ENCODE measurements around the gene FBXL13. TPM values are rescaled to one million over a fixed set of nuclear protein-coding genes. Genes with fewer than 3 reads are reported as not detected.
"Not testable (repeated sequence)": the region's sequence is repeated elsewhere in the genome, so short reads cannot be mapped to it uniquely, and the experiment has no call there.

The FBXL13 gene
- total RNA-seq, 2 experiments from 2014 or later = 0.32 to 0.83 TPM

DNA sequence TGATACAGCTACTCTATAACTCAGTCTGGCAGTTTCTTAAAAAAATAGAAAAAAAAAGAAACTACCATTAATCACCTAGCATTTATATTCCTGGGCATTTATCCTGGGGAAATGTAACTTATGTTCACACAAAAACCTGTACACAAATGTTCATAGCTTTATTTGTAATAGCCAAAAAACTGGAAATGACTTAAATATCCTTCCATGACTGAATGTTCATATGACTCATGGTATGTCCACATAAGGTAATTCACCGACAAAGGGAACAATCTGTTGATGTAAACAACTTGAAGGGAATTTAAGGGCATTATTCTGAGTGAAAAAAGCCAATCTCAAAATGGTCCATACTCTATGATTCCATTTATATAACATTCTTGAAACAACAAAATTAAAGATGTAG, 280.0 kb downstream of the FBXL13 start:
- H3K4me3 Mint-ChIP-seq; H3K4me1 Mint-ChIP-seq; intact Hi-C loops (cut with DNase I, micrococcal nuclease); H3K27me3 Mint-ChIP-seq; H3K27ac Mint-ChIP-seq; CTCF ChIA-PET; DNase-seq; H3K9me3 Mint-ChIP-seq (ENCODE audit: low read depth); POLR2A ChIA-PET; ATAC-seq: not testable (repeated sequence)
- peaks cover 19% of the 10 kb centered on the region for H3K36me3 Mint-ChIP-seq (ENCODE audit: low read depth)

DNA sequence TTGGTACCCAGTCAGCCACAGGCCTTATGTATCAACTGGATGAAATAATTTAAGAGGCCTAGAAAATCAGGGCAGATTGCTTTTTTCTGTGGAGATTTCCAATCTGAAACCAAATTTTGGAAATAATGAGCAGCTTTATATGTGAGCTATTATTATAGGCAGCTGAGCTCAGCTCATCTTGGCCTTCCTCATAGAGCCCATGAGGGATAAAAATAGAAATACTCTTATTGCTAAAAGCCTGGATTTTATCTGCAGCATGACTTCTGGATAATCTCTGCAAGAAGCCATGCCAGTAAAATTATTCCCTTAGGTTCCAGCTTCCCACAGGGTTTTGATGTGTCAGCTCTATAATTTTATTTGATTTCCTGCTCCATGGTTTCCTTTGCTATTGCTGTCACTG, 282.8 kb downstream of the FBXL13 start:
- H3K4me1 Mint-ChIP-seq; H3K4me3 Mint-ChIP-seq; intact Hi-C loops (cut with DNase I, micrococcal nuclease); H3K9me3 Mint-ChIP-seq (ENCODE audit: low read depth); ATAC-seq; H3K27me3 Mint-ChIP-seq; DNase-seq; CTCF ChIA-PET; POLR2A ChIA-PET; H3K27ac Mint-ChIP-seq: not testable (repeated sequence)
- H3K36me3 Mint-ChIP-seq (ENCODE audit: low read depth) = peaks cover 15% of the 10 kb centered on the region

DNA sequence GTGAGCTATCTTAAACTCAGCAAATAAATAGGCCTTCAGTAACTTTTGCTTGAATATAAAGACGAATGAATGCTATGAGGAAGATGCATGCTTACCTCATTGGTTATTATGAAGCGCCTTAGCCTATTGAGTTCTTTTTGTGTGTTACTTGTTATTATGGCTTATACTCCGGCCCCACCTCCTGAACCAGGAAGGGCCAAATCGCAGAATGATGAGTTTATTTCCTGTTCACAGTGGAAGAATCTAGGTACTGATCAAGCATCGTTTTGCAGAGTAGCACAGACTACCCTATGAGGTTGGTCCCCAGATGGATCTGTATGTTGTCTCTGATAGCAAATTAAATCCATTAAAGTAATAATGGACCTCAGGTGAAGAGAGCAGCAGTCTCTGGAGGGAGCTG, 283.2 kb downstream of the FBXL13 start:
- H3K27me3 Mint-ChIP-seq, H3K27ac Mint-ChIP-seq: not testable (repeated sequence)

DNA sequence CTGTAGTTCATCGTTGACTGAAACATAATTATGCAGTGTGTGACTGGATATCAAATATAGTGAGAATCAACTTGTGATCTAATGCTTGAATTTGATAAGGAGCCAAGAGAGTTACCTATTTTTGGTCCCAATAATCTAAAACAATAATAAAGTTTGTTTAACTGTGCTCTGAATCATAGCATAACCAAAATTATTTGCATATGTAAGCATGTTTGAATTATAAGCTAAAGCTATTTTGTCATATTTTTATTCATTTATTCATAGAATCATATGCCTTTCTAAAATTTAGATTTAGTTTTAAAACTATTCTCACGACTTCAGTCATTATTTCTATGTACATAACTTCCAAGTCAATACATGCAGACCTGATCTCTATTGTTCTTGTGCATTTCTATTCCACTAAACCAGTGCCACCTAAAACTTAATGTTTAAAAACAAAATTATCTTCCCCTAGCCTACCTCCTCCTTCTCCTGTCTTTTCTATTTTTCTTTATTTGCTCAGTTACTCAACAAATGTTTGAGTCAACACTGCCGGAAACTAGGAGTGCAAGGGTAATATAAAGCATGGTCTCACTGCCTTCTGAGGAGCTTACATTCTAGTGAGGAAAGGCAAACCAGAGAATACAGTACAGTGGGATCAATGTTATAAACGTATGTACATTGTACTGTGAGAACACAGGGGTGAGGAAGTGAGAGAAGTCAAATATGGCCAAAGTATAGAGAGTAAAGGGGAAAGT, 284.1 kb downstream of the FBXL13 start:
- H3K27me3 Mint-ChIP-seq; CTCF ChIA-PET; H3K4me1 Mint-ChIP-seq; DNase-seq; H3K9me3 Mint-ChIP-seq (ENCODE audit: low read depth); ATAC-seq; H3K27ac Mint-ChIP-seq; H3K36me3 Mint-ChIP-seq (ENCODE audit: low read depth); POLR2A ChIA-PET; intact Hi-C loops (cut with DNase I, micrococcal nuclease); H3K4me3 Mint-ChIP-seq: not testable (repeated sequence)

More for the DNA sequence above, 283.2 kb downstream of the FBXL13 start:
- intact Hi-C loops (cut with DNase I, micrococcal nuclease); H3K4me1 Mint-ChIP-seq; DNase-seq; CTCF ChIA-PET; ATAC-seq; H3K4me3 Mint-ChIP-seq; H3K9me3 Mint-ChIP-seq (ENCODE audit: low read depth); POLR2A ChIA-PET: not testable (repeated sequence)
- H3K36me3 Mint-ChIP-seq (ENCODE audit: low read depth) = peaks cover 13% of the 10 kb centered on the region

DNA sequence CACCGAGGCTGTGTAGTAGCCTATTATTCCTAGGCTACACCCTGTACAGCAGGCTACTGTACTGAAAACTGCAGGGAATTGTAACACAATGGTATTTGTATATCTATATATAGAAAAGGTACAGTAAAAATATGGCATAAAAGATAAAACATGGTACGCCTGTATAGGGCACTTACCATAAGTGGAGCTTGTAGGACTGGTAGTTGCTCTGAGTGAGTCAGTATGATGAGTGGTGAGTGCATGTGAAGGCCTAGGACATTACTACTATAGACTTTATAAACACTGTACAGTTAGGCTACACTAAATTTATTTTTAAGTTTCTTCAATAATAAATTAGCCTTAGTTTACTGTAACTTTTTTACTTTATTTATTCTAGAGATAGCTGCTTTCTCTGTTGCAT, 285.8 kb downstream of the FBXL13 start:
- POLR2A ChIA-PET; intact Hi-C loops (cut with DNase I, micrococcal nuclease); H3K27me3 Mint-ChIP-seq; H3K27ac Mint-ChIP-seq; ATAC-seq; CTCF ChIA-PET; H3K36me3 Mint-ChIP-seq (ENCODE audit: low read depth); H3K4me1 Mint-ChIP-seq; DNase-seq; H3K9me3 Mint-ChIP-seq (ENCODE audit: low read depth); H3K4me3 Mint-ChIP-seq: not testable (repeated sequence)

DNA sequence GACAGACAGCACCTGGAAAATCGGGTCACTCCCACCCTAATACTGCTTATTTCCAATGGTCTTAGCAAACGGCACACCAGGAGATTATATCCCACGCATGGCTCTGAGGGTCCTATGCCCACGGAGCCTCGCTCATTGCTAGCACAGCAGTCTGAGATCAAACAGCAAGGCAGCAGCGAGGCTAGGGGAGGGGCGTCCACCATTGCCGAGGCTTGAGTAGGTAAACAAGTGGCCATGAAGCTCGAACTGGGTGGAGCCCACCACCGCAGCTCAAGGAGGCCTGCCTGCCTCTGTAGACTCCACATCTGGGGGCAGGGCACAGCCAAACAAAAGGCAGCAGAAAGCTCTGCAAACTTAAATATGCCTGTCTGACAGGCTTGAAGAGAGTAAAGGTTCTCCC, 293.7 kb downstream of the FBXL13 start:
- H3K4me1 Mint-ChIP-seq; CTCF ChIA-PET; H3K4me3 Mint-ChIP-seq; H3K27me3 Mint-ChIP-seq; H3K27ac Mint-ChIP-seq; ATAC-seq; POLR2A ChIA-PET; H3K9me3 Mint-ChIP-seq (ENCODE audit: low read depth); intact Hi-C loops (cut with DNase I, micrococcal nuclease); DNase-seq: not testable (repeated sequence)
- H3K36me3 Mint-ChIP-seq (ENCODE audit: low read depth) = peaks cover 18% of the 10 kb centered on the region

DNA sequence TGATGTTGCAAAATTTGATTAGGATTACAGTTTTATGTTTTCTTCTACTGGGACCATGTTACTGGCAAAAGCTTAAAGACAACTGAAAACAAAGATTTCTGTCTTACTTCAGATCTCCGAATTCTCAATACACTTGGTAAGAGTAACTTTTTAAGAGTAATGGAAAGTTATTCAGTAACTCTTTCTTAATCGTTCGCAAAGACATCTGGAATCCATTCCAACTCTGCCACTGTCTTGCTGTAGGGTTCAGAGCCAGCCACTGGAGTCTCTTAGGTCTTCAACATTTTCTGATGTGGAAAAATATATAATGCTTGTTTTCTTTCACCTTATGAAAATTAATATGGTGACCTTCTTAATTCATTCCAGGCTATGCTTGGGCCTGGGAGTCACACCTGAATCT, 295.9 kb downstream of the FBXL13 start:
- H3K9me3 Mint-ChIP-seq (ENCODE audit: low read depth); H3K4me1 Mint-ChIP-seq; ATAC-seq; DNase-seq; POLR2A ChIA-PET; H3K4me3 Mint-ChIP-seq; CTCF ChIA-PET; intact Hi-C loops (cut with DNase I, micrococcal nuclease); H3K27ac Mint-ChIP-seq; H3K27me3 Mint-ChIP-seq: not testable (repeated sequence)
- H3K36me3 Mint-ChIP-seq (ENCODE audit: low read depth) = peaks cover 18% of the 10 kb centered on the region

DNA sequence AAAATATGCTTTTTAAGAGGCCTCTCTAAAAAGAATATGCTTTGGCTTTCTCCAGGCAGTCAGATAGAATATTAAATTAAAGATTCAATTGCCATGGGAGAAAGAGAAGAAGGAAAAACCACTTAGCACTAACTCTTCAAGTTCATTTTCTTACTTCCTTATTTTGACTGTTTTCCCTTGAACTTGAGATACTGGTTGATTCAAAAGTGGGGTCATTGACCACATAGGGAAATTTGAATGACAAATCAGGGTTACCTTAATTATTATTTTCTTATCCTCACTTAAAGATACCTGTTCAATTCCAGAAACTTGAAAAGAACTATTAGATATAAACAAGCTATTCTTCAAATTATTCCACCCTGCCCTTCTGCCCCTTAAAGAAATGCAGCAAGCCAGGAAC, 298.4 kb downstream of the FBXL13 start:
- DNase-seq; intact Hi-C loops (cut with DNase I, micrococcal nuclease); CTCF ChIA-PET; POLR2A ChIA-PET; H3K9me3 Mint-ChIP-seq (ENCODE audit: low read depth); ATAC-seq; H3K27ac Mint-ChIP-seq; H3K27me3 Mint-ChIP-seq; H3K4me1 Mint-ChIP-seq; H3K4me3 Mint-ChIP-seq: not testable (repeated sequence)
- H3K36me3 Mint-ChIP-seq (ENCODE audit: low read depth) = peaks cover 16% of the 10 kb centered on the region

DNA sequence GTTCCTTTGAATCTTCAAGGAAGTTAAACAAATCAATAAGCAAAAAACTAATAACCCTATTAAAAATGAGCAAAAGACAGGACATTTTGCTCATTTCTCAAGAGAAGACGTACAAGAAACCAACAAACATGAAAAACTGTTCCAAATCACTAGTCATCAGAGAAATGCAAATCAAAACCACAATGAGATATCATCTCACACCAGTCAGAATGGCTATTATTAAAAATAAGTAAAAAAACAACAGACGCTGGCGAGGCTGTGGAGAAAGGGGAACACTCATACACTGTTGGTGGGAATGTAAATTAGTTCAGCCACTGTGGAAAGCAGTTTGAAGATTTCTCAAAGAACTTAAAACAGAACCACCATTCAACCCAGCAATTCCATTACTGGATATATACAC, 304.1 kb downstream of the FBXL13 start:
- POLR2A ChIA-PET; H3K4me3 Mint-ChIP-seq; intact Hi-C loops (cut with DNase I, micrococcal nuclease); H3K27ac Mint-ChIP-seq; ATAC-seq; DNase-seq; H3K36me3 Mint-ChIP-seq (ENCODE audit: low read depth); H3K27me3 Mint-ChIP-seq; H3K4me1 Mint-ChIP-seq; CTCF ChIA-PET; H3K9me3 Mint-ChIP-seq (ENCODE audit: low read depth): not testable (repeated sequence)

DNA sequence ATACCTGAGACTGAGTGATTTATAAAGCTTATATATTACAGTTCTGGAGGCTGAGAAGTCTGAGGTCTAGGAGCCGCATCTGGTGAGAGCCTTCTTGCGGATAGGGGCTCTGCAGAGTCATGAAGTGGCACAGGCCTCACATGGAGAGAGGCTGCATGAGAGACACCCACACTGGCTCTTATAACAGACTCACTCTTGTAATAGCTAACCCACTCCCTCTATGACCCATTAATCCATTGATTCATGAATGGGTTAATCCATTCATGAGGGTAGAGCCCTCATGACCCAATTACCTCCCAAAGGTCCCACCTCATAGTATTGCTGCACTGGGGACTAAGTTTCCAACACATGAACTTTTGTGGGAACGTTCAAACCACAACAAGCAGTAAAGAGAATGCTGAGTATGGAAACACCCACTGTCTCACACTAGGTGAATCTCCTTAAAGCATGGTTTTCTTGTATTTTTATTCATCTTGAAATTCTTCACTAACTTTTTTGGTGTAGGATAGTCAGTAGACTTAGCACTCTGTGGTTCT, 304.9 kb downstream of the FBXL13 start:
- H3K27me3 Mint-ChIP-seq; intact Hi-C loops (cut with DNase I, micrococcal nuclease); H3K36me3 Mint-ChIP-seq (ENCODE audit: low read depth); H3K9me3 Mint-ChIP-seq (ENCODE audit: low read depth); POLR2A ChIA-PET; DNase-seq; H3K27ac Mint-ChIP-seq; H3K4me3 Mint-ChIP-seq; H3K4me1 Mint-ChIP-seq: not testable (repeated sequence)
- CTCF ChIA-PET = interaction anchor here (0.6 kb wide), 1 partner anchor 292 kb away, joined by 3 read pairs; no protein-coding TSS in a partner anchor
- peak; percentile 12 for ATAC-seq

DNA sequence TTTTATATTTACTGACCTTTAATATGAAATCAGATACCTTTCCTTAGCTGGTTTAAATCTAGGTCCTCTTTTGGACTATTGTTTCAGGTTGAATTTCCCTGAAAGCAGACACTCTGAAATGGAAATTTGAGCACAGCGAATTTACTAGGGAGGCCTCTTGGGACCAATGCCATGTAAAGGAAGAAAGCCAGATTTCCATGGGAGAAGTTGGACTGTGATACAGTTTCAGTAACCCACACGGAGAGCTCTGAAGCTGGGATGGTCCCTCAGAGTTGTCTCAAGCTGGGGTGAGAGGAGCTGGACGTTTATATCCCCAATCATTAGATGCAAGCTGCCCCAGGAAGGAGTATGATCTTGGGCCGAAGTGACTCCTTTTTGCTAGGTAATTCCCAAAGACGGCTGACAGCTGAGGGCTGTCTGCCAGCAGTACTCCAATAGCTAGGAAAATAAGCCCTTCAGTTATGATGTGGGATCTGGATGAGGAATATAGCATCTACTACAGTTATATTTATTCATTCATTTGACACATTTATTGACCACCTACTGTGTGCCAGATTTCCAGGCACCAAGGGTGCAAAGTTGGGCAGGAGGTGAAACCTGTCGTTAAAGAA, 311.2 kb downstream of the FBXL13 start:
- H3K27ac Mint-ChIP-seq; H3K4me1 Mint-ChIP-seq; DNase-seq; H3K4me3 Mint-ChIP-seq; H3K36me3 Mint-ChIP-seq (ENCODE audit: low read depth); H3K27me3 Mint-ChIP-seq; POLR2A ChIA-PET; ATAC-seq; CTCF ChIA-PET; H3K9me3 Mint-ChIP-seq (ENCODE audit: low read depth); intact Hi-C loops (cut with DNase I, micrococcal nuclease): not testable (repeated sequence)
